ENCODE results near the gene GATAD2B. TPM values are rescaled to one million over a fixed set of nuclear protein-coding genes. Genes with fewer than 3 reads are reported as not detected.

Gene GATAD2B
- polyA plus RNA-seq, 1 donor from 2014 or later: 12.8 TPM

DNA sequence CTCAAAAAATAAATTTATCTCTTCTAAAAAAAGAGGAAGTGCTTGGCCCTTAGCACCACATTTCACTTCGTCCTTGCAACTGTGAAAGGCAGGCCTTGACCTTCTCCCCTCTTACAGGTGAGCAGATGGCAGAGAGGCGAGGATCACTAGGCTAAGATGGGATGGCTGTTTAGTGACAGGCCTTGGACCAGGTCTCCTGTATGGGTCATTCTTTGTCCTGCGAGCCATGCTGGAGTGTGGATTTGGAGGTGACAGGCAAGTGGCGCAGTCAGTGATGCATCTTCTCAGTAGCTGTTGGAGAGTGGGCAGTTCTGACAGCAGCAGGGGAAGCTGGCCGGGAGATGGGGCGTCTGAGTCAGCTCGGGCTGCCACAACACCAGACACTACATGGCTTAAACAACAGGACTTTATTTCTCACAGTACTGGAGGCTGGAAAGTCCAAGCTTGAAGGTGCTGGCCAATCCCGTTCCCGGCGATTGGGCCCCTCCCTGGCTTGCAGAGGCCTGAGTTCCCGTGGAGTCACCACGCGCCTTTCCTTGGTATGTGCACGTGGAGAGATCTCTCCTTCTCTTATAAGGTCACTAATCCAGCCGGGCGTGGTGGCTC, 131.0 kb downstream of the GATAD2B start:
- Histone ChIP-seq H3K9me2 (ENCODE audit: insufficient read depth, low read length) (no peaks in the 10 kb centered on the region), H3K27ac (ENCODE audit: low read length) (no peak overlapping the region), H3K79me2 (replicated peaks; ENCODE audit: insufficient read depth, low read length) (no peaks in the 10 kb centered on the region), H3F3A (ENCODE audit: insufficient read depth, low read length, poor library complexity, severe bottlenecking) (no peaks in the 10 kb centered on the region), H3K9me3 (ENCODE audit: low read length) (no peaks in the 10 kb centered on the region), H3K4me2 (ENCODE audit: low read length) (no peak overlapping the region), H3K4me3 (ENCODE audit: low read length) (no peak overlapping the region), H3K27me3 (ENCODE audit: insufficient read depth, low read depth, low read length) (no peaks in the 10 kb centered on the region), H2AFZ (ENCODE audit: low read depth, low read length) (no peak overlapping the region), H3K36me3 (ENCODE audit: insufficient read depth, low read length) (no peaks in the 10 kb centered on the region), H3K9ac (ENCODE audit: low read length) (no peak overlapping the region), H4K20me1 (ENCODE audit: insufficient read depth) (no peaks in the 10 kb centered on the region)
- no peak for TF ChIP-seq CTCF (IDR thresholded peaks at IDR 0.05; ENCODE audit: poor library complexity, severe bottlenecking)
- no peak for TF ChIP-seq SMC3 (conservative IDR thresholded peaks at IDR 0.05; ENCODE audit: poor library complexity)
- TF ChIP-seq POLR2AphosphoS5 (IDR thresholded peaks at IDR 0.05): no peak
- no peak for TF ChIP-seq EP300 (conservative IDR thresholded peaks at IDR 0.05; ENCODE audit: poor library complexity, severe bottlenecking)
- TF ChIP-seq EZH2 (IDR thresholded peaks at IDR 0.05; ENCODE audit: borderline replicate concordance, insufficient read depth, low read length, poor library complexity, severe bottlenecking): no peak
- TF ChIP-seq, protein P1, sequence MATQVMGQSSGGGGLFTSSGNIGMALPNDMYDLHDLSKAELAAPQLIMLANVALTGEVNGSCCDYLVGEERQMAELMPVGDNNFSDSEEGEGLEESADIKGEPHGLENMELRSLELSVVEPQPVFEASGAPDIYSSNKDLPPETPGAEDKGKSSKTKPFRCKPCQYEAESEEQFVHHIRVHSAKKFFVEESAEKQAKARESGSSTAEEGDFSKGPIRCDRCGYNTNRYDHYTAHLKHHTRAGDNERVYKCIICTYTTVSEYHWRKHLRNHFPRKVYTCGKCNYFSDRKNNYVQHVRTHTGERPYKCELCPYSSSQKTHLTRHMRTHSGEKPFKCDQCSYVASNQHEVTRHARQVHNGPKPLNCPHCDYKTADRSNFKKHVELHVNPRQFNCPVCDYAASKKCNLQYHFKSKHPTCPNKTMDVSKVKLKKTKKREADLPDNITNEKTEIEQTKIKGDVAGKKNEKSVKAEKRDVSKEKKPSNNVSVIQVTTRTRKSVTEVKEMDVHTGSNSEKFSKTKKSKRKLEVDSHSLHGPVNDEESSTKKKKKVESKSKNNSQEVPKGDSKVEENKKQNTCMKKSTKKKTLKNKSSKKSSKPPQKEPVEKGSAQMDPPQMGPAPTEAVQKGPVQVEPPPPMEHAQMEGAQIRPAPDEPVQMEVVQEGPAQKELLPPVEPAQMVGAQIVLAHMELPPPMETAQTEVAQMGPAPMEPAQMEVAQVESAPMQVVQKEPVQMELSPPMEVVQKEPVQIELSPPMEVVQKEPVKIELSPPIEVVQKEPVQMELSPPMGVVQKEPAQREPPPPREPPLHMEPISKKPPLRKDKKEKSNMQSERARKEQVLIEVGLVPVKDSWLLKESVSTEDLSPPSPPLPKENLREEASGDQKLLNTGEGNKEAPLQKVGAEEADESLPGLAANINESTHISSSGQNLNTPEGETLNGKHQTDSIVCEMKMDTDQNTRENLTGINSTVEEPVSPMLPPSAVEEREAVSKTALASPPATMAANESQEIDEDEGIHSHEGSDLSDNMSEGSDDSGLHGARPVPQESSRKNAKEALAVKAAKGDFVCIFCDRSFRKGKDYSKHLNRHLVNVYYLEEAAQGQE (IDR thresholded peaks at IDR 0.05; ENCODE audit: borderline replicate concordance): no peak
- TF ChIP-seq RAD21 (conservative IDR thresholded peaks at IDR 0.05): no peak
- TF ChIP-seq TAF1 (IDR thresholded peaks at IDR 0.05; ENCODE audit: low read depth): no peak
- no peak for TF ChIP-seq MXI1 (conservative IDR thresholded peaks at IDR 0.05; ENCODE audit: poor library complexity, severe bottlenecking)

GRCh38 chr1:153790966-153791647, 131.7 kb downstream of the GATAD2B start:
- H3K4me2 ChIP-seq (ENCODE audit: low read length): no peak overlapping the region
- no peak overlapping the region for H2AFZ ChIP-seq (ENCODE audit: low read depth, low read length)
- H3K9ac ChIP-seq (ENCODE audit: low read length): no peak overlapping the region

More at GRCh38 chr1:153790966-153791647, 131.7 kb downstream of the GATAD2B start:
- no peaks in the 10 kb centered on the region for H3K36me3 ChIP-seq (ENCODE audit: insufficient read depth, low read length)
- no peaks in the 10 kb centered on the region for H3K9me2 ChIP-seq (ENCODE audit: insufficient read depth, low read length)
- no peak overlapping the region for H3K27ac ChIP-seq (ENCODE audit: low read length)
- H4K20me1 ChIP-seq (ENCODE audit: insufficient read depth): no peaks in the 10 kb centered on the region
- no peaks in the 10 kb centered on the region for H3K79me2 ChIP-seq (replicated peaks; ENCODE audit: insufficient read depth, low read length)
- no peaks in the 10 kb centered on the region for H3F3A ChIP-seq (ENCODE audit: insufficient read depth, low read length, poor library complexity, severe bottlenecking)
- H3K9me3 ChIP-seq (ENCODE audit: low read length): no peaks in the 10 kb centered on the region
- H3K27me3 ChIP-seq (ENCODE audit: insufficient read depth, low read depth, low read length): no peaks in the 10 kb centered on the region
- TF ChIP-seq CTCF (IDR thresholded peaks at IDR 0.05; ENCODE audit: poor library complexity, severe bottlenecking): no peak
- TF ChIP-seq, protein P1 (IDR thresholded peaks at IDR 0.05; ENCODE audit: borderline replicate concordance): no peak
- TF ChIP-seq EP300 (conservative IDR thresholded peaks at IDR 0.05; ENCODE audit: poor library complexity, severe bottlenecking): no peak
- TF ChIP-seq TAF1 (IDR thresholded peaks at IDR 0.05; ENCODE audit: low read depth): no peak
- TF ChIP-seq POLR2AphosphoS5 (IDR thresholded peaks at IDR 0.05): no peak
- no peak for TF ChIP-seq EZH2 (IDR thresholded peaks at IDR 0.05; ENCODE audit: borderline replicate concordance, insufficient read depth, low read length, poor library complexity, severe bottlenecking)
- no peak for TF ChIP-seq SMC3 (conservative IDR thresholded peaks at IDR 0.05; ENCODE audit: poor library complexity)
- TF ChIP-seq RAD21 (conservative IDR thresholded peaks at IDR 0.05): no peak
- no peak for TF ChIP-seq MXI1 (conservative IDR thresholded peaks at IDR 0.05; ENCODE audit: poor library complexity, severe bottlenecking)
- no peak overlapping the region for H3K4me3 ChIP-seq (ENCODE audit: low read length)
